HG02938 (cell line): Measurements from ENCODE around the gene PRR33.

ENCODE experiments used
- ATAC-seq: cut with Tn5 transposase; IDR thresholded peaks from one replicate; pipeline ENCODE4 v1.9.1; 2021; ENCODE audit warnings: mild to moderate bottlenecking, moderate library complexity; ENCODE audit not compliant: unreplicated experiment

PRR33 gene

DNA sequence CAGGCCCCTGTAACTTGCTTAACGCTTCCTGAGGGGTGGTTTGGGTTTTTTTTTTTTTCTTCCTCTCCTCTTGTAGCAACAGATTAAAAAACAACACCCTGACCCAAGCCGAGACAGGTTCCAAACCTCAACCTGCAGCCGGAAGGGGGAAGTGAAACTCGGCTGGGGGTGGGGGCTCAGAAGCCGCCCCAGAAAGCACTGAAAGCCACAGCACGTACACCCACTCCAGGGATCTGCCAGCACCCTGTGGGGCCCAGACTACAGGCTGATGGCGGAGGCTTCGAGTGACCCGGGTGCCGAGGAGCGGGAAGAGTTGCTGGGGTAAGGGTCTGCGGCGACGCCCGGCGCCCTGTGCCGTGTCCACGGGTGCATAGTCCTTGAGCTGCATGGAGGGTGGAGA lies 38.8 kb downstream of the PRR33 start, which contains the start of gene LSP1:
Gene LSP1, plus strand, starts transcription at position 208 of the 400 bp plus-strand sequence. Its CDS starts 61 bp downstream, at position 269.
- ATAC-seq = peak; percentile 42

GRCh38 chr11:1852271-1852876 lies 39.3 kb downstream of the PRR33 start:
- no peak for ATAC-seq

DNA sequence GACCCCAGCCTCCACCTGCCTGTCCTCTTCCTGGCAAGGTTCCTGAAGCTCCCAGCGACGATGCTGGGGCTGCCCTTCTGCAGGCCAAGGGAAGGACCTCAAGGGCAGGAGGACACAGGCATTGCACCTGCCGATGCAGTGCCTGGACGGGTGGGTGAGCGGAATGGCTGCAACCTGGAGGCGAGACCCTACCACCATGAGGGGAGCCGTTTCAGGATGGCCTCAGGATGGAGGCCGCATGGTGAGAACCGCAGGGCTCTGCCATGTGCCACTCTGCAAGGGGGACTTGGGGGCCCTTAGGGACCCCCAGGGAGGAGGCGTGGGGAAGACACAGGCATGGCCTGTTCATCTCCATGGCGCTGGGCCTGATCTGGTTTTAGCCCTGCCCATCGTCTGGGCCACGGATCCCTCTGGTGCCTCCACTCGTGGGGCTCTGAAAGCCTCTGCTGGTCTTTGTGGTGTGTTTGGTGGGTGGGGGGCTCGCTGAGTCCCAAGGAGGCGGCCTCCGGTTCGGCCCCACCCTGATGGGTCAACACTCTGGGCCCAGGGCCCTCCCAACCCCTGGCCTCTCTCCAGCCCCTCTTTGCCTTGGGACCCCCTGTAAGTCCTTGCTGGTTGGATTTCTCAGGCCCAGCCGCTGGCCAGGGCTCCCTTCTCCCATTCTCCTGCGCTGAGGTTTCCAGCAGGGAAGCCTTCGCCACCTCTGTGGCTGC lies 40.1 kb downstream of the PRR33 start:
- no peak for ATAC-seq

- no peak for ATAC-seq
Observed at GRCh38 chr11:1848640-1849430, 42.9 kb downstream of the PRR33 start.

- no peak for ATAC-seq
Observed at GRCh38 chr11:1847926-1848639, 43.6 kb downstream of the PRR33 start.

GRCh38 chr11:1847006-1847735 lies 44.5 kb downstream of the PRR33 start:
- no peak for ATAC-seq

GRCh38 chr11:1846453-1846932 lies 45.2 kb downstream of the PRR33 start:
- no peak for ATAC-seq

DNA sequence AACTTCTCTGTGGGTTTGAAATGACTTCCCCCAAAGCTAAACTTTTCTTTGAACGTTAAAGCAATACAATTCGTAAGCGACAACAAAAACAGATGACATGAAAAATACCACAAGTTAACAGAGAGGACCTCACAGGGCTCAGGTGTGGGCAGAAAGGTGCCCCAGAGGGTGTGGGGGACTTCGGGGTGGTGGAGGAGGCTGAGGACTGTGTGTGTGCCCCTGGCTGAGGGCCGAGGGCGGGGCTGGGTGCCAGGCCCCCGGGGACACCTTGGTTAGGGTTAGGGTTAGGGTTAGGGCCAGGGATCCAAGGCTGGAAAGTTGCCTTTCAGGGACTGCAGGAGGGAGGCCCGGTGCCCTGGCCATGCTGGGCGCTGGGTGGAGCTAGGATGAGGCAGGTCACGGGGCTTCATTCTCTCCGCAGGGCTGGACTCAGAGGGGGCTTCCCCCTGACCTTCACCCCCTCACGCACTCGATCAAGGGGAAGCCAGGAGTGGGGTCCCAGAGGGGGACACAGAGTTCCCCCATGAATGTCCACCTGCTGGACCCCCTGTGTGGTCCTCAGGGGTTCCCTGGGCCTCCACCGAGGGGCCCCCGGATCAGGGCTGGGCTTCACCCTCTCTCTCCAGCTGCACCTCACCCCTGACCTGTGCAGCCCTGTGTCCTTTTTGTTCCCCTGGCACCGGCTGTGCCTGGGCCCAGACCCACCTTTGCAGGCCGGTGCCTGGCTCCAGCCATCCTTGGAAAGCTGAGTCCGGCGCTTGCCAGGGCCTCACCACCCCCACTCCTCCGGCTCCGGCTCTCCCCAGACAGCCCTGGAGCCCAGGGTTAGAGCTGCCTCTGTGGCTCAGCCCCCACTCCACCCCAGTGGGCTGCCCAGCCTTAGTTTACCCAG lies 45.9 kb downstream of the PRR33 start:
- no peak for ATAC-seq

DNA sequence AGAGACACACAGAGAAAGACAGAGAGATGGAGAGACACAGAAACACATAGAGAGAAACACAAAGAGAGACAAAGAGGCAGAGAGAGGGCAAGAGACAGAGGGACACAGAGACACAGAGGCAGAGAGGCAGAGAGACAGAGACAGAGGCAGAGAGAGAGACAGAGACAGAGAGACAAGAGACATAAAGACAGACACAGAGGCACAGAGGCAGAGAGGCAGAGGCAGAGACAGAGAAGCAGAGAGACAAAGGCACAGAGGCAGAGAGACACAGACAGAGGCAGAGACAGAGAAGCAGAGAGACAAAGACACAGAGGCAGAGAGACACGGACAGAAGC lies 46.6 kb downstream of the PRR33 start:
- ATAC-seq = no peak

DNA sequence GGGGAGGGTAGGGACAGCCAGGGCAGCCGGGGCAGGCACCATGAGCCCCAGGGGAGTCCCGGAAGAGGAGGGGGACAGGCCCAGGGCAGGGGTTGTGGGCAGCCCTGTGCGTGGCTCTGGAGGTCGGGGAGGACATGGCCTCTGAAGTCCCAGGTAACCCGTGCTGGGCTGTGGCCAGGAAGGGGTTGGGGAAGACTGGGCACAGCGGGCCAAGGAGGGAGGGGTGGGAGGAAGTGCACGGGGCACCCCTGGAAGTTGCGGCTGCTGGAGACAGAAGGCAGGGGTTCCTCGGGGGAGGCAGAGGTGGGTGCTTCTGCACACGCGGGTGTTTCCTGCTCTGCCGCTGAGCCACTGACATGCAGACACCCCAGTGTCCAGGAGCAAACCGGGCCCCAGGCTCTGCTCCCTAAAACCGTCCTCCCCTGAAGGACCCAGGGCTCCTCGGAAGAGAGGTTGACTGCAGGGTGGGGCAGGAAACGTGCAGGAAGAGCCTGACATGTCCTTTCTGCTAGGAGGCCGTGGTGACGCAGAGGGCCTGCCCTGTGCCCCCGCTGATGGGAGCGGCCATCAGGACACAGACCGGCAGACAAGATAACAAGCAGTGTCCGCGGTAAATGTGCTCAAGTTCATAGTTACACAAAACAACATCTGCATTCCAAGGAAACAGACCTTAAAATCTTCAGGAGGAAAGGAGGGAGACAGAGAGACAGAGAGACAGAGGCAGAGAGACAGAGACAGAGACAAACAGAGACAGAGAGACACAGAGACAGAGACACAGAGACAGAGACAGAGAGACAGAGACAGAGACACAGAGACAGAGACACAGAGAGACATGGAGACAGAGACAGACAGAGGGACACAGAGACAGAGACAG lies 47.2 kb downstream of the PRR33 start:
- ATAC-seq = no peak

DNA sequence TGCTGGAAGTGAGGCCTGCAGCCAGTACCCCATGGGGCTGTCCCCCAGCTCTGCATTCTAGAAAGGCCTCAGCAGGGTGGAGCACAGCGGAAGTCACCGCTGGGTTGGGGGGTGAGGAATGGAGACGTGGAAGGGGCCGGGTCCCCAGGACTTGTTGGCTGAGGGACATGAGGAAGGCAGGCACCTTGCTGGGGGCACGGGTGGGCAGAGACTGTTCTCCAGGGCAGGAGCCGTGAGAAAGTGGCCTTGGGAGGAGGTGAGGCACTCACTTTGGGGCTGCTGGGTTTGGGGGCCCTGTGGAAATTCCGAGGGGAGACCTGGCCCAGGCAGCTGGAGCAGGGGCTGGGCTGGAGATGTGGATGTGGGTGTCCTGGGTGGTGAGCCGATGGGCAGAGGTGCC lies 47.9 kb downstream of the PRR33 start:
- no peak for ATAC-seq

DNA sequence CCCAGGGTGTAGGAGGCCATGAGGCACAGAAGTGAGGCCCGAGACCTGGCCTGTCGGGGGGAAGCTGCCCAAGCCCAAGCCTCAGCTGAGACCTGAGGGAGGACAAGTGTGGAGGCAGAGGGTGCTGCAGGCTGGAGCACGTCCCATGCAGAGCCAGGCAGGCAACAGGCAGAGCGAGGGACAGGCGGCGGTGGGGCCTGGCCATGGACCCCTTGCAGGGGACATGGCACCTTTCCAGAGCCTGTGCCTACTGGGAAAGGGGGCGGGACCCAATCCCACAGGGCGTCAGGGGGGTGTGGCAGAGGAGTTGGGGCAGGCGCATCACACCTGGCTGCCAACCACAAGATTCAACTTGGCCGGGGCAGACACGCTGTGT lies 48.6 kb downstream of the PRR33 start:
- ATAC-seq = no peak

GRCh38 chr11:1842149-1843097 lies 49.3 kb downstream of the PRR33 start:
- no peak for ATAC-seq

- ATAC-seq = no peak
Observed at GRCh38 chr11:1841511-1842148, 50.1 kb downstream of the PRR33 start.

DNA sequence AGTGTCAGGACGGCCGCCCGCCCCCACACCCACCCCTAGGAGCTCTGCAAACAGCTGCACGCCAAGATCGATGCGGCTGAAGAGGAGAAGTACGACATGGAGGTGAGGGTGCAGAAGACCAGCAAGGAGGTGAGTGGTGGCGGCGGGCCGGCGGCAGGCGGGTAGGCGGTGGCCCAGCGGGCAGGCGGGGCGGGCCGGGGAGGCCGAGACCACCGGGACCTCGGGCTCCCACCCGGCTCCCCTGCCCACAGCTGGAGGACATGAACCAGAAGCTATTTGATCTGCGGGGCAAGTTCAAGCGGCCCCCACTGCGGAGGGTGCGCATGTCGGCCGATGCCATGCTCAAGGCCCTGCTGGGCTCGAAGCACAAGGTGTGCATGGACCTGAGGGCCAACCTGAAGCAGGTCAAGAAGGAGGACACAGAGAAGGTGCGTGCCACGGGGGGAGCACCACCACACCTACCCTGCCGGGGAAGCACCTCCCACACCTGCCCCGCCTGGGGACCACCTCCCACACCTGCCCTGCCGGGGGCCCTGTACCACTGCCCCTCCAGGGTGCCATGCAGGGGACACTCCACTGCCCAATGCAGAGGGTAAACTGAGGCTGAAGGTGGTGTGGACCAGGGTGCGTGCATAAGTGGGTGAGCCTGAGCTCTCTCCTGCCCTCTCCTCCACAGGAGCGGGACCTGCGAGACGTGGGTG lies 50.8 kb downstream of the PRR33 start:
- ATAC-seq = no peak
